Glomerular endothelial cell (primary cell): ENCODE data around the gene LEMD1. TPM values are rescaled to one million over a fixed set of nuclear protein-coding genes. Genes with fewer than 3 reads are reported as not detected.

Experiments used
- DNase-seq: peaks from one replicate; pipeline ENCODE4 v3.0.0-alpha.2; 2011; ENCODE audit warnings: low read depth, low spot score; ENCODE audit errors: extremely low read depth
- total RNA-seq: library from RNA; depleted of rRNA; stranded (reverse); fragments of >200 nt; gene quantifications from 2 replicates; pipeline ENCODE4 v1.2.3, GENCODE V29; 2015

The LEMD1 gene
- total RNA-seq, 1 donor from 2014 or later, result not detected

DNA sequence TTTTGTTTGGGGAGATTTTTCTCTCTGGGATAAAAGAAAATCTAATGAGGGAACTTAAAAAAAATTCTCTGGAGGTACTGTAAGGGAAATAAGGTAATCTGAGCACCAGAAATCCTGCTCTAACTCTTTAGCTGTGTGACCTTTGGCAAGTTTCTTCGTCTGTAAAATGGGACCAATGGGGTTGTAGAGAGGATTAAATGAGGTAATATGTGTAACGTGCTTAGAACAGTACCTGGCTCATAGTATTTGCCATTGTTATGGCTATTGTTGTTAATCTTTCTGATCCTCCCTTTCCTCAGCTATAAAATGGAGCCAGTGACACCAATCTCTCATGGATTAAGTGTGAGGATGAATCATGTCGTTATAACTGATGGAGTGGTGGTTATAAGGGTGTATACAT is 64.3 kb downstream of the LEMD1 start:
- no peak for DNase-seq

DNA sequence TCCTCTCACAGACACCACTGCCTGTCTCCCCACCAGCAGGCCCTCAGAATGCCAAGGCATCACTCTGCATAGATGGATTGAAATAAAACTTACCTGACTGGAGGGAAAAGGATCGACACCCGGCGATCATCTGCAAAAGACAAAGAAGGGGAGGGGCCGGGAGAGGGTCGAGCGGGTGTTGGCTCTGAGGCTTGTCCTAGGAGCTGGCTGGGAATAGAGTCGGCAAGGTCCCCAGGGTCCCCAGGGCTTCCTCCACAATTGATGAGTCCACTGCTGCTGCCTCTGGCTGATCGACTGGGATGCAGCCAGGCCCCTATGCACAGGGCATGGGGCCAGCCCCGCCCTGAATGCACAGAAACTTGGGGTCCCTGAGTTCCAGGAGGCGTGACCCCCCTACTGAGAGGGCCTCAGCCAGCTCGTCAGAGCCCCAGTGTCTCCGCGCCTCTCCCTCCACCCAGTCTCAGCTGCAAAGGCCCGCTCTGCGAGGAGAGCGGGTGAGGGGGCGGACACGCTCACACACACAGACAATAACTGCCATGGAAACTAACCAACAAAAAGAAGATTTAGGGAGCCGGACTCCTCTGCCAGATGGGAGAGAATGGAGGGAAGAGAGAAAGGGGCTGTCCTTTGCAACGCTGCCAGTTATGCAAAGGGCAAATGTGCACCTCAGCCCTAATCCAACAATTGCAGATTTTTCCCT is 65.3 kb downstream of the LEMD1 start, which contains the start of gene KLHDC8A:
Gene KLHDC8A, minus strand, starts transcription at position 483 of the 700 bp plus-strand sequence. CDS start 13,318 bp downstream, outside the sequence.
- DNase-seq, result no peak

DNA sequence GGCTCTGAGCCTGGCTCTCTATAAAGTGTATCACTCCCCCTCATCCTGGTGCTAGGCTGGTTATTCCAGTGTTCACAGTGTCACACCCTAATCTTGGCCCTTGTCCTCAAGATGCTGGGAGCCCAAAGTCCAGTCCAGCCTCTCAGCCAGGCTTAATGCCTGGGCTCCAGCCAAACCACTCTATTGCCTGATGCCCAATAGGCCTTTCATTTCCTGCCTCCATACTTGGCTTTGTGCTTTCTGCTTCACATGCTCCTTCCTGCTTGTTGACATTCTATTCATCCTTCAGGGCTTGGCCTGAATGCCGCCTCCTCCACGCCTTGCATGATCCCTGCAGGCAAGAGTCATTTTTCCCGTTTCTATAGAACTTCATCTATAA is 66.8 kb downstream of the LEMD1 start:
- no peak for DNase-seq

DNA sequence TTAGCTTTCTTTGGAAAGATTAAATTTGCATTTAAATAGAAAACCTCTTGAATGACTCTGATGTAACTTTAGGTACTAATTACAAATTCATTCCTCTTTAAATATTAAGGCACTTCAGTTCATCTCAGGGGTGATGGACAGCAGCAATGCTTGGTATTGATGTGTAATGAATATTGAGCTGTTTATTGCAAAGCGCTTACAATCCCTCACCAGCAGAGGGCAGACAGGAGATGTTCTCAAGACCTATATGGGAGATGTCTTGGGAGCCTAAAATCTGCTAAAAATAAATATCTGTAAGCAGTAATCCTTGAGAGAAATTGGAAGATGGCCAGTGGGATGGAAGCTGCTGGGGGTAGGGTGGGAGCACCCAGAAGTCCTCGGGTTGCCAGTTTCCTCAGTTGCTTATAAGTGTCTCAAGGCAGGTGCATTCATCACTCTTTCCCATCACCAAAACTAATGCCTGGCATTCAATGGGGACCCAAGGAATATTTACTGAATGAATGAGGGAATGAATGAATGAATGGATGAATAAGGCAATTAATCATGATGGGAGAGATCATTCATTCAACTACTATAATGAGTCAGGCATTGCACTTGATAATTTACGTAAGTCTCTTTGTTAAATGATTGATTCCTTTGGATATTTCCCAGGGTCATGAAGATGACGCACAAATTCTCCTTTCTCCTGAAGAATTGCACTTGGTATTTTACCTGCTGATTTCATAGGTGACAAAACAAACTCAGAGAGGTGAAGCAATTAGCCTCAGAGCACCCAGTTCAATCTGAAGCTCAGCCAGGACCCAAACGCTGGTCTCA is 67.4 kb downstream of the LEMD1 start:
- peak; percentile 36 for DNase-seq

- no peak for DNase-seq
These were observed 68.2 kb downstream of the LEMD1 start for GRCh38 chr1:205353612-205354011.

- no peak for DNase-seq
These were observed 68.7 kb downstream of the LEMD1 start for GRCh38 chr1:205353191-205353590.

GRCh38 chr1:205351984-205352713 is 69.7 kb downstream of the LEMD1 start:
- DNase-seq, result no peak

- DNase-seq, result no peak
These were observed 71.1 kb downstream of the LEMD1 start for GRCh38 chr1:205350691-205351141.

GRCh38 chr1:205350124-205350523 is 71.7 kb downstream of the LEMD1 start:
- no peak for DNase-seq

GRCh38 chr1:205348554-205349487 is 73.0 kb downstream of the LEMD1 start:
- DNase-seq, result no peak

DNA sequence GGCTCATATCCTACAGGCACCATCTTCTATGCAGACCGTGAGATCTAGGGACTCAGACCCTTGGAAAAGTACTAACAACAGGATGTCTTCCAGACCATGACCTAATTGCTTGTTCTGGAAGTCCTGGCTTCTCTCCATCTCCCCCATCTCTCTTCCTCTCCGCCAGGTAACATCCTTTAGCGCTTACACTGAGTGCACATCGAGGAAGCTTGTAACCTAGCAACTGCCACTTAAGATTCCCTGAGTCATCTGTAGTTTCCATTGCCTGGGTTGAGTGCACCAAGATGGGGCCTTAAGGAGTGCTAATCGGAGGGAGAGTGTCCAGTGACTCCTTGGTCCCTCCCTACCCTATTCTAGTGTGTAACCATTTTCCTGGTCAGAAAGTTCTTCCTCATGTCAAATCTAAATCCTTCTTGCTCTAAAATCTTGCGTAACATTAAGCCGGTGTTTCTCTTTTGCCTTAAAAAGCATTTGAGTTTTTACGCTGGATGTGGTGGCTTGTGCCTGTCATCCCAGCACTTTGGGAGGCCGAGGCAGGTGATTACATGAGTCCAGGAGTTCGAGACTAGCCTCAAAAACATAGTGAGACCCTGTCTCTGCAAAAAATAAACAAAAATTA is 74.8 kb downstream of the LEMD1 start:
- no peak for DNase-seq

DNA sequence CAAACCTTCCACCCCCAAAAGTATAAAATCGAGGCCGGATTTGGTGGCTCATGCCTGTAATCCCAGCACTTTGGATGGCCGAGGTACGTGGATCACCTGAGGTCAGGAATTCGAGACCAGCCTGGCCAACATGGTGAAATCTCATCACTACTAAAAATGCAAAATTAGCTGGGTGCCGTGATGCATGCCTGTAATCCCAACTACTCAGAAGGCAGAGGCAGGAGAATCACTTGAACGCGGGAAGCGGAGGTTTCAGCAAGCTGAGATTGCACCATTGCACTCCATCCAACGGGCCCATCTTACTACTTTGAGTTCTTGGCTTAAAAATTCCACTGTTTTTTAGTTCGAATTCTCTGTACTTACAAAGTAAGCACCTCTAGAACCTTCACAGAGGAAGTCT is 76.1 kb downstream of the LEMD1 start:
- no peak for DNase-seq

DNA sequence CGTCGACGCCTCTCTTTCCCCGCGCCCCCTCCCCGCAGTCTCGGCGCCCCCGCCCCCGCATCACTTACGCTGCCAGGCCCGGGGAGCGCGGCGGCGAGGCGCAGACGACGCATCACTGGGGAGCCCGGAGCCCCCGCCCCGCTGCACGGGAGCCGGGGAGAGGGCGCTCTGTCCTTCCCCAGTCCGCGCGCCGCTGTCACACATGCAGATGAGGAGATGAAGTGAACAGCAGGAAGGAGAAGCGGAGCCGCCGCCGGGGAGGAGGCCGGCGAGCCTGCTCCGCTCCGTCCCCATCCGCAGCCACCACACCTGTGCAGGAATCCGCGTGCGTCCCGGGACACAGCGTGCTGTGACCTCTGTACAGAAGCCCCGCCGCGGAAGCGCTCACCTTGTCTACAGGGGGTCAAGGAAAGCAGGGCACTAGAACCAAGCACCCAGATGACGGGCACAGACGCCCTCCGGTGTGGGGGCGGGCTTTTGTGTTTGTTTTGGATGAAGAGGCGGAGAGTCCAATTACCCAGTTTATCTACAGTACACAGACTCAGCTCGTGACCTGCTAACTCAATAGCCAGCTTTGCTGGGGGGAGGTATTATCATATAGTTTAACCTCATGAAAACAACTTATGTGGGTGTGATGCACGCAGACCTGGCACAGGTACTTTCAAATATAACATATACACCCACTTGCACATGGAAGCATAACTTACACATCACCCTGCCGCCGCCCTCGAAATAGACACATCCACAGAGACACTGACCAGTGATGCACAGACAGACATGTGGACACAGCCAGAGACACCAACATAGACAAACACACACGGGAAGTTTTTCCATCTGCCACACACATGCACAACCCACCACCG is 77.6 kb downstream of the LEMD1 start:
- DNase-seq, result no peak

DNA sequence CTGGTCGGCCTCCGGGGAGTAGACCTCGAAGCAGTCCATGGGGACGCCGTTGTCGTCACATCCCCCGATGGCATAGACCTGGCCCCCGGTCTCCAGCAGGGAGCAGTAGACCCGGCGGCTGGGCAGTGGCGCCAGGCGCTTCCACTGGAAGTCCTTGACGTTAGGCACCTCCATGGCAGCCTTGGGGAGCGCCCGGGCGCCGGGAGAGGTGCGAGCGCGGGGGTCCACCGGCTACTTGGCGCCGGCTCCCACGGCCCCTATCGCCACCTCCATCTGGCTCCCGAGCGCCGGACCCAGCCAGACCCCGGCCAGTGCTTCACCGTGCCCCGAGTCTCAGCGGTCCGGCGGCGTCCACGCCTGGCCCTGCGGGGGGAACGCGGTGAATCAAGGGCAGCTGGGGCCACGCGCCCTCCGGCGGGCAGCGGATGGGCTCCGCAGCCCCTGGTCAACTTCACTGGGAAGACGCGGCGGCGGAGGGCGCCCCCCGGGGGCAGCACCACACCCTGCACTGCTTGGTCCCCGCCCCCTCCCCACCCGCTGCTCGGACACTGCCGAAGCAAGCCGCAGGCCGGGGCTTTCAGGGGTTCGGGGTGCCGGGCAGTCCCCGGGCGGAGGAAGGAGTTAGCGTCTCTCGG is 78.3 kb downstream of the LEMD1 start:
- DNase-seq, result no peak

GRCh38 chr1:205342986-205343385 is 78.9 kb downstream of the LEMD1 start:
- no peak for DNase-seq

- no peak for DNase-seq
These were observed 81.2 kb downstream of the LEMD1 start for GRCh38 chr1:205340676-205341075.

- no peak for DNase-seq
These were observed 82.1 kb downstream of the LEMD1 start for GRCh38 chr1:205339717-205340116.

- DNase-seq, result no peak
These were observed 82.6 kb downstream of the LEMD1 start for GRCh38 chr1:205339197-205339702.
